Left ventricle myocardium inferior (tissue), 1 donor: ENCODE measurements around the gene ADGRA1. TPM values are rescaled to one million over a fixed set of nuclear protein-coding genes. Genes with fewer than 3 reads are reported as not detected.
A peak's percentile ranks its signal among the peaks of the same experiment; 100 is the strongest.

Experiments
- DNase-seq: peaks from one replicate; pipeline ENCODE4 v3.0.0-alpha.2; 2020
- H3K27ac ChIP-seq: fragments of 200-600 bp; replicated peaks from 2 replicates; pipeline ENCODE4 v1.8.0; 2021
- H3K27me3 ChIP-seq: fragments of 200-600 bp; 2 replicates; pipeline ENCODE4 v1.8.0; 2021; ENCODE audit warnings: low read depth
- H3K36me3 ChIP-seq: fragments of 200-600 bp; 2 replicates; pipeline ENCODE4 v1.8.0; 2021
- H3K4me1 ChIP-seq: fragments of 200-600 bp; 2 replicates; pipeline ENCODE4 v1.8.0; 2021
- H3K4me3 ChIP-seq: fragments of 200-600 bp; 2 replicates; pipeline ENCODE4 v1.8.0; 2021; ENCODE audit warnings: mild to moderate bottlenecking, moderate library complexity
- H3K9me3 ChIP-seq: fragments of 200-600 bp; replicated peaks from 2 replicates; pipeline ENCODE4 v1.8.0; 2021
- CTCF ChIP-seq: fragments of 200-600 bp; IDR thresholded peaks from 2 replicates; pipeline ENCODE4 v1.8.0; 2021; ENCODE audit warnings: antibody characterized with exemption, mild to moderate bottlenecking, borderline replicate concordance
- intact Hi-C: fragments of 100-400 bp; cut with micrococcal nuclease; formaldehyde crosslinking; loops from one replicate; pipeline ENCODE4 v1.11.0; 2022
- total RNA-seq: library from RNA; stranded (reverse); fragmentation: NEBNext Ultra II Directional; extraction: Animal tissue kit (Norgen Biotek cat#: 25700); gene quantifications from one replicate; pipeline ENCODE4 v1.2.1, GENCODE V29; 2021
- donor health status: DM: no; HTN: yes; CAD: no; lungs with severe emphysema.

Gene ADGRA1
- total RNA-seq, 1 donor from 2014 or later, result not detected

GRCh38 chr10:133115453-133115842 is 27.7 kb downstream of the ADGRA1 start:
- Histone ChIP-seq H3K27me3 (peaks cover 29% of the 10 kb centered on the region), H3K9me3 (peaks cover 23% of the 10 kb centered on the region), H3K4me1 (peaks cover 4% of the 10 kb centered on the region), H3K4me3 (no peak overlapping the region), H3K27ac (no peak overlapping the region), H3K36me3 (no peaks in the 10 kb centered on the region)
- intact Hi-C loops, result no loop called here
- no peak for DNase-seq
- no peak for TF ChIP-seq CTCF

GRCh38 chr10:133115976-133116375 is 28.3 kb downstream of the ADGRA1 start:
- TF ChIP-seq CTCF, result no peak
- Histone ChIP-seq H3K27me3 (peaks cover 29% of the 10 kb centered on the region), H3K9me3 (peaks cover 23% of the 10 kb centered on the region), H3K27ac (no peak overlapping the region), H3K4me3 (no peak overlapping the region), H3K36me3 (no peaks in the 10 kb centered on the region), H3K4me1 (no peaks in the 10 kb centered on the region)
- DNase-seq, result no peak
- intact Hi-C loops, result no loop called here

GRCh38 chr10:133116455-133116854 is 28.7 kb downstream of the ADGRA1 start:
- intact Hi-C loops, result no loop called here
- Histone ChIP-seq H3K9me3 (peaks cover 23% of the 10 kb centered on the region), H3K4me3 (no peak overlapping the region), H3K27ac (no peak overlapping the region), H3K27me3 (peaks cover 29% of the 10 kb centered on the region), H3K36me3 (no peaks in the 10 kb centered on the region), H3K4me1 (no peaks in the 10 kb centered on the region)
- no peak for DNase-seq
- no peak for TF ChIP-seq CTCF

GRCh38 chr10:133117036-133117687 is 29.4 kb downstream of the ADGRA1 start:
- no peak for DNase-seq
- Histone ChIP-seq H3K27me3 (peaks cover 29% of the 10 kb centered on the region), H3K4me3 (no peak overlapping the region), H3K36me3 (no peaks in the 10 kb centered on the region), H3K27ac (peak overlapping the region; percentile 76), H3K9me3 (peaks cover 23% of the 10 kb centered on the region), H3K4me1 (no peaks in the 10 kb centered on the region)
- no peak for TF ChIP-seq CTCF
- intact Hi-C loops, result no loop called here

- peak overlapping the region; percentile 76 for H3K27ac ChIP-seq
Measured at GRCh38 chr10:133117688-133118071, 30.0 kb downstream of the ADGRA1 start.

More at GRCh38 chr10:133117688-133118071, 30.0 kb downstream of the ADGRA1 start:
- DNase-seq, result peak; percentile 49
- Histone ChIP-seq H3K4me1 (no peaks in the 10 kb centered on the region), H3K4me3 (no peak overlapping the region), H3K27me3 (peaks cover 29% of the 10 kb centered on the region), H3K9me3 (peaks cover 23% of the 10 kb centered on the region), H3K36me3 (no peaks in the 10 kb centered on the region)
- TF ChIP-seq CTCF, result no peak
- intact Hi-C loops, result no loop called here
